EH (cell line): ENCODE data around the gene MAPK7.

ENCODE experiments used
- DNase-seq: peaks from one replicate; pipeline ENCODE4 v3.0.0-alpha.2; 2015; ENCODE audit warnings: low read depth

The MAPK7 gene

GRCh38 chr17:19380481-19381301 is 2.4 kb downstream of the MAPK7 start:
- DNase-seq = no peak

GRCh38 chr17:19381361-19381740 is 3.1 kb downstream of the MAPK7 start:
- DNase-seq = no peak

GRCh38 chr17:19381741-19382444 is 3.6 kb downstream of the MAPK7 start:
- no peak for DNase-seq

GRCh38 chr17:19382531-19383444 is 4.5 kb downstream of the MAPK7 start:
- DNase-seq = no peak

- DNase-seq = no peak
Observed at GRCh38 chr17:19383681-19384470, 5.6 kb downstream of the MAPK7 start.

- DNase-seq = peak; percentile 73
Observed at GRCh38 chr17:19384723-19385391, 6.6 kb downstream of the MAPK7 start.

- no peak for DNase-seq
Observed at GRCh38 chr17:19385521-19385983, 7.3 kb downstream of the MAPK7 start.

- DNase-seq = peak; percentile 92
Observed at GRCh38 chr17:19386051-19386929, 8.0 kb downstream of the MAPK7 start.

- DNase-seq = peak; percentile 91
Observed at GRCh38 chr17:19386974-19387920, 8.9 kb downstream of the MAPK7 start, which contains the start of gene MFAP4. Gene MFAP4, minus strand, starts transcription at chr17:19387190. Its CDS starts 35 bp downstream, at chr17:19387155.

GRCh38 chr17:19387921-19388521 is 9.7 kb downstream of the MAPK7 start:
- peak; percentile 86 for DNase-seq

- peak; percentile 38 for DNase-seq
Observed at GRCh38 chr17:19388791-19389785, 10.8 kb downstream of the MAPK7 start.

- no peak for DNase-seq
Observed at GRCh38 chr17:19390951-19391350, 12.7 kb downstream of the MAPK7 start.

GRCh38 chr17:19391432-19391831 is 13.1 kb downstream of the MAPK7 start:
- no peak for DNase-seq

- no peak for DNase-seq
Observed at GRCh38 chr17:19392303-19392702, 14.0 kb downstream of the MAPK7 start.

GRCh38 chr17:19397556-19398041 is 19.3 kb downstream of the MAPK7 start:
- peak; percentile 6 for DNase-seq

GRCh38 chr17:19398301-19399181 is 20.2 kb downstream of the MAPK7 start:
- DNase-seq = peak; percentile 24
